ENCODE data around the gene DNM3.

DNM3 gene

DNA sequence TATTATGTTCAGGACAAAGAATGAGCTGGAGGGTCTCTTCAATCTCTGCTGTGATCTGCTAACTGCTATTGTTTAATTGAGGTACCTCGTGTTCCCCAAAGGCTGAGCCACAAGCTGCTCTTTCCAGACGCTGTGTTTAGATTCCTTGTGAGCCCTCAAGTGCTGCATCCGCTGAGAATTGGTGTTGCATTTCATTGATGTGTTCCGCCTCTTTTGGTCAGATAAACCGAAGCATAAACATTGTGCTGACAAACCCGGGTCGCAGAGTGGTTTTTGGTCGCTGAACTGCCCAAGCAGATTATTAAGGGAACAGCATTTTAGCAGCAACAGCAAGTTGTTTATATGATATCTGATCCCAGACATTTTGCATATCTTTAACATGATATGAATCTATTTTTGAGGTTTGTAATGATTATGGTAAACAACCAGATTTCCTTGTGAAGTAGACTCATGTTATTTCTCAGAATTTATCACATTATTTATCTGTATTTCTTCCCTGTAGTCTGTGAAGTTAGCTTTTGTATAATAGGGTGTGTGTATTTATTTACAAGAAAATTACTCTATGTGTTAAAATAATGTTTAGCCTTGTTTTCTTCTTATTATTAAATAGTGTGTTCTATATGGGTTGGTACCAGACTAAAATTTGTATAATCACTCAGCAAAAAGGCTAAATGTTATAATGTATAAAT, 362.0 kb downstream of the DNM3 start:
- no peak for DNase-seq

GRCh38 chr1:172203902-172204301, 362.6 kb downstream of the DNM3 start:
- DNase-seq = no peak

DNA sequence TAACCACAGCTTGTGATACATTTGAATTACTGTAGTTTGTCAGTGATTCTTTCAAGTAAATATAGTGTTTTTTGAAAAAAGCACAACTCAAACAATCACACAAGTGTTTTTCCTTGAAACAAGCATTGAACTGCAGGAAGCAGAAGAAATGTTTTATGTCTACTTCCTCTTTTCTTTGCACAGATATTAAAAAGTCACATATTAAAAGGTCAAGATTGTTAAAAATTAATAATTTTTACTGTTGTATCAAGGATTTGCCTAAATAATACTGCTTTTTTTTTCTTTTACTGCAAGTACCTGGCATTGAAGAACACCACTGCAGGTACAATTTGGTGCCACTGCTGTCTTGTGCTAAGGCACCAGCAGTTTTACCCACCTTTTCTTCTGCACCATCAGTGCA, 365.0 kb downstream of the DNM3 start:
- no peak for DNase-seq

GRCh38 chr1:172208635-172209034, 367.3 kb downstream of the DNM3 start:
- no peak for DNase-seq

- no peak for DNase-seq
Observed at GRCh38 chr1:172211221-172211620, 369.9 kb downstream of the DNM3 start.

- no peak for DNase-seq
Observed at GRCh38 chr1:172212124-172212523, 370.8 kb downstream of the DNM3 start.

DNA sequence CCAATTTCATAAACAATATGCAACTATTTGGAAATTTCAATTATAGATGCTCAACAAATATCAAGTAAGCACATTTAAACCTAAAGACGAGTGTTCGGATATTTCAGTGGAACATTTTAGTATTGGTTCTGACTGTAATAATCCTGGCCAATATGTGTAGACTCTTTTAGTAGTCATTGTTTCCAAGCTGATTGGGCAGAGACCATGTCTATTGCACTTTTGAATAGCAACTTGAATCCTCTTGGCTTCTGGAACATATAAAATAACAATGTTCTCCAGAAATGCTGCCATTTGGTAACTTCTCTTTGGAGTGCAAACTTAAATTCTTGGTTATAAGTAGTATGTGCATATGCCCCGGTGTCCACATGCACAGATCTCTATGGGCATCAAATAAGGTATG, 373.7 kb downstream of the DNM3 start:
- DNase-seq = no peak

GRCh38 chr1:172219966-172220365, 378.7 kb downstream of the DNM3 start:
- no peak for DNase-seq

GRCh38 chr1:172220376-172220775, 379.1 kb downstream of the DNM3 start:
- DNase-seq = no peak

GRCh38 chr1:172221436-172221835, 380.1 kb downstream of the DNM3 start:
- DNase-seq = no peak

GRCh38 chr1:172224871-172225270, 383.6 kb downstream of the DNM3 start:
- no peak for DNase-seq

GRCh38 chr1:172229942-172230341, 388.6 kb downstream of the DNM3 start:
- DNase-seq = no peak

- no peak for DNase-seq
Observed at GRCh38 chr1:172230526-172230925, 389.2 kb downstream of the DNM3 start.

DNA sequence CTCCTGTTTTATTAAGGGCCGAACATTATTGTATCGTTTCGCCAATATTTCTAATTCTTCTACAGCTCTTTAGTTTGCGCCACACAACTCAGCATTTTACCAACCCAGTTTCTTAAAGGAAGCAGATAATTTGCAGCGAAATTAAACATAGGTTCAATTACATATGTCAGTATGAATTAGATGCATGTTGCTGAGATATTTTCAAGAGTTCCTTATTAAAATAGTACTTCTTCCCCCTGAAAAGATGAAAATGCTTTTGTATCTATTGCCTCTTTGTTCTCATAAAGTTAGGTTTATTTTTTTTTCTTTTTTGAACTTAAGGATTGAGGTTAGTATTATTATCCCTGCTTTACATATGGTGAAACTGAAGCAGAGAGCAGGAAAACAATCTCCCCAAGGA, 395.7 kb downstream of the DNM3 start:
- no peak for DNase-seq

- no peak for DNase-seq
Observed at GRCh38 chr1:172238158-172238557, 396.9 kb downstream of the DNM3 start.

- no peak for DNase-seq
Observed at GRCh38 chr1:172238965-172239364, 397.7 kb downstream of the DNM3 start.

- no peak for DNase-seq
Observed at GRCh38 chr1:172239901-172240300, 398.6 kb downstream of the DNM3 start.

GRCh38 chr1:172241540-172241939, 400.2 kb downstream of the DNM3 start:
- DNase-seq = no peak

DNA sequence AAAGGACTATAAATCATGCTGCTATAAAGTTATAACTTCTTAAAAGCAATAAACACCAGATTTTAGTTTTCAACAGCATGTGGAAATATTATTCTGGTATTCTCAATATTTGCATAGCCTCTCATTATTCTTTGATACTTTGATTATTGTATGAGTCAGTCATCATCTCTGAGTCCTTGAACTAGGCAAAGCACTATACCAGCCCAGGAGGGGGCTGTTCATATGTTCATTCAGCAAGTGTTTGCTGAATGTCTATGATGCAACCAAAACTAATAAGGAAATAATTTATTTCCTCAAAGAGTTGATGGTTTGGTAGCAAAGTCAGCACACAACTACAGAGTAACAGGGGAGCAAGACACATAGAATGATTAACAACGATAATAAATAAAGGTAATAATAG, 403.6 kb downstream of the DNM3 start:
- no peak for DNase-seq

- no peak for DNase-seq
Observed at GRCh38 chr1:172245788-172246187, 404.5 kb downstream of the DNM3 start.

GRCh38 chr1:172246521-172247390, 405.5 kb downstream of the DNM3 start:
- DNase-seq = no peak

DNA sequence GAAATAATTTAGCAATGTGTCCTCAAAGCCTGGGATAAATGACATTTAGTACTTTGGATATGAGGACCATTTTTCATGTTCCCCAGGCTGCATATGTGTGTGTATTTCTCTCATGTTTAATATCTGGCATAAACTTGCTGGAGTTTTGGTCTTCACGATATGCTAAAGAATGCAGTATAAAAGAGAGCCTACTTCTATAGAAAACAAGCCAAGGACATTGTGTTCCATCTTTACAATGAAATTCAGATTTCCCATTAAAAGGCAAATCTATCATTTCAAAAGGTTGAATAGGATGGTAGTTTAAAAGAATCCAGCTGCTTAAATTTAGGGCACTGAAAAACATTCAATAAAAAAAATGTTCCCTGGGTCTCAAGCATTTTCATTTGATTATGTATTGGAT, 410.2 kb downstream of the DNM3 start:
- DNase-seq = no peak

DNA sequence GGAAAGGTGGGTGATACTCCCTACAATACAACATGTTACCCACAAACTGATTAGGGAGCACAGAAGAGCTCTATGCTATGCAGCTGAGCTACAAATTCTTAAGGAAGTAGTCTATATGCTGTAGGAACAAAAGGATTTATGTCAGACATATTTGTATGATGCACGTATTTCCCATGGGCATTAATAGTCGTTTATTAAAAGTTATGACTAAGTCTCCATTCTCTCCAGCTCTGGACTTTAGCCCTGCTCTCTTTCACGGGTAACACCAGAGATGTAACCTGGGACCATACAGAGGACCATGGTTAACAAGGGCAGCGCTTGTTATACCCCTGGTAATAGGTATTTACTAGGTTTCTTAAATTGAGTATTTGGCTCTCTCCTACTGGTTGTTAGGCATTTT, 411.0 kb downstream of the DNM3 start:
- DNase-seq = no peak

DNA sequence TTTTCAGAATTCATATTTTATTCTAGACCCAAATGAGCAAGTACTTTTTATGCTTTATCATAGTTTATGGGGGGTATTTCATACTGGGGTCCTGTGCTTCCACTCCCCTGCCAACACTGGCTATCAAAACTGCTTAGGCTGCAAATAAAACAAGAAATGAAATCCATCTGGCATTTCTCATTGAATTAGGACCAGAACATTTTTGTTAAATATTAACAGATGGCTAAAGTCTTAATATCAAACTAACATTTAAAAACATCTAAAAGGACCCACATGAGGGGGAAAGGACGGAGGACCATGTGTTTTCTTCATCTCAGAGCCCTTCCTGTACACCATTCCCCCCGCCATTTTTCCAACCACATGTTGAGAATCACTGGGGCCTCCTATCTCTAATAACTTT, 411.7 kb downstream of the DNM3 start:
- no peak for DNase-seq
